Endothelial cell of umbilical vein (primary cell): ENCODE data around the gene NDUFAF2. TPM values are rescaled to one million over a fixed set of nuclear protein-coding genes. Genes with fewer than 3 reads are reported as not detected.

ENCODE experiments used
- BruUV-seq: library from RNA; stranded (reverse); fragments of 400-500 nt; replicated peaks from 2 replicates; lab custom pipeline; 2021; lab: Mats Ljungman, UMichigan
- CTCF ChIA-PET: fragments of 300-600, 350-600 bp; sonication (Branson Sonifier 250); formaldehyde crosslinking; loops from one replicate; lab custom pipeline; 2021; ENCODE audit warnings: antibody characterized with exemption, inconsistent platforms; lab: Charles Lee
- POLR2A ChIA-PET: fragments of 300-600, 350-600 bp; sonication (Branson Sonifier 250); formaldehyde crosslinking; loops from one replicate; lab custom pipeline; 2021; ENCODE audit warnings: antibody characterized with exemption, inconsistent platforms; lab: Charles Lee
- DNase-seq: peaks from one replicate; pipeline ENCODE4 v3.0.0-alpha.2; 2011; ENCODE audit warnings: low read depth, low spot score
- FAIRE-seq: peaks from 2 replicates; lab custom pipeline; 2011; peaks lifted over from hg19 to GRCh38; lab: Jason Lieb, UNC
- H2AFZ ChIP-seq: 2 replicates; pipeline ENCODE4 v1.6.0; 2012; ENCODE audit warnings: low read depth, low read length, control low read depth, inconsistent platforms
- H3K27ac ChIP-seq: 2 replicates; pipeline ENCODE4 v1.5.1; 2011; ENCODE audit warnings: low read depth, mild to moderate bottlenecking, control low read depth, low read length, moderate library complexity; ENCODE audit not compliant: insufficient read depth
- H3K27me3 ChIP-seq, 2 experiments: 2 replicates each; pipeline versions ENCODE4 v1.6.0 to v1.6.1; 2011; ENCODE audit warnings: low read length in 2 of 2, mixed read lengths in 1 of 2; ENCODE audit not compliant: control insufficient read depth in 2 of 2, insufficient read depth in 2 of 2
- H3K36me3 ChIP-seq, 2 experiments: 2 replicates in 1 of 2; 3 replicates in 1 of 2; pipeline ENCODE4 v1.5.1; 2011; ENCODE audit warnings: low read length in 2 of 2, mild to moderate bottlenecking in 1 of 2, moderate library complexity in 1 of 2; ENCODE audit not compliant: control insufficient read depth in 2 of 2, insufficient read depth in 2 of 2; ENCODE audit errors: extremely low read depth in 1 of 2
- H3K4me1 ChIP-seq: 3 replicates; pipeline ENCODE4 v1.5.1; 2011; ENCODE audit warnings: mild to moderate bottlenecking, low read length; ENCODE audit not compliant: control insufficient read depth, insufficient read depth; ENCODE audit errors: extremely low read depth
- H3K4me2 ChIP-seq: 2 replicates; pipeline ENCODE4 v1.6.1; 2011; ENCODE audit warnings: low read length, control low read depth, mixed read lengths; ENCODE audit not compliant: insufficient read depth
- H3K4me3 ChIP-seq, 3 experiments: fragments of 200-600 bp in 1 of 3; sonication (generic), shearing (Covaris generic) in 1 of 3; replicated peaks in 1 of 3; 2 replicates each; pipeline ENCODE4 v1.5.1; 2011 to 2016; ENCODE audit warnings: control low read depth in 3 of 3, low read length in 3 of 3, mild to moderate bottlenecking in 2 of 3, inconsistent platforms in 1 of 3, low read depth in 1 of 3, moderate library complexity in 1 of 3; ENCODE audit not compliant: insufficient read depth in 1 of 3
- H3K79me2 ChIP-seq: 2 replicates; pipeline ENCODE4 v1.6.0; 2012; ENCODE audit warnings: low read length, inconsistent platforms; ENCODE audit not compliant: control insufficient read depth, insufficient read depth
- H3K9ac ChIP-seq: replicated peaks from 2 replicates; pipeline ENCODE3; 2011; ENCODE audit warnings: low read length, control low read depth; ENCODE audit not compliant: insufficient read depth; ENCODE audit errors: extremely low read depth
- H3K9me1 ChIP-seq: replicated peaks from 3 replicates; pipeline ENCODE4 v1.6.0; 2011; ENCODE audit warnings: mild to moderate bottlenecking, low read length; ENCODE audit not compliant: control insufficient read depth, insufficient read depth; ENCODE audit errors: extremely low read depth
- H3K9me3 ChIP-seq: replicated peaks from 2 replicates; pipeline ENCODE4 v1.5.1; 2012; ENCODE audit warnings: low read length, inconsistent platforms; ENCODE audit not compliant: control insufficient read depth, insufficient read depth
- H4K20me1 ChIP-seq: replicated peaks from 2 replicates; pipeline ENCODE3; 2011; ENCODE audit warnings: mild to moderate bottlenecking, low read length; ENCODE audit not compliant: control insufficient read depth, insufficient read depth; ENCODE audit errors: extremely low read depth
- CTCF ChIP-seq, 2 donors: IDR thresholded peaks; 1 replicate in 1 of 2; 2 replicates in 1 of 2; pipeline ENCODE4 v1.5.1; 2011; ENCODE audit warnings: low read length in 2 of 2, mild to moderate bottlenecking in 2 of 2, moderate library complexity in 2 of 2, control low read depth in 1 of 2, inconsistent platforms in 1 of 2, low read depth in 1 of 2; ENCODE audit not compliant: insufficient read depth in 1 of 2; ENCODE audit errors: extremely low read depth in 1 of 2
- EZH2 ChIP-seq: IDR thresholded peaks from 2 replicates; pipeline ENCODE4 v1.6.1; 2012; ENCODE audit warnings: borderline replicate concordance, low read depth, mild to moderate bottlenecking, moderate library complexity, low read length, inconsistent platforms; ENCODE audit not compliant: severe bottlenecking
- FOS ChIP-seq: IDR thresholded peaks from 2 replicates; pipeline ENCODE4 v1.6.1; 2011; ENCODE audit warnings: mild to moderate bottlenecking, low read length, moderate library complexity, borderline replicate concordance; ENCODE audit not compliant: insufficient read depth
- GATA2 ChIP-seq: IDR thresholded peaks from 2 replicates; pipeline ENCODE4 v1.7.0; 2011; ENCODE audit warnings: low read depth, mild to moderate bottlenecking, moderate library complexity, mixed read lengths, low read length; ENCODE audit not compliant: insufficient read length, insufficient read depth
- JUN ChIP-seq: IDR thresholded peaks from 2 replicates; pipeline ENCODE4 v1.6.1; 2011; ENCODE audit warnings: borderline replicate concordance, low read depth; ENCODE audit not compliant: insufficient read length, insufficient read depth
- MYC ChIP-seq: IDR thresholded peaks from one replicate; pipeline ENCODE4 v1.6.1; 2011; ENCODE audit warnings: mild to moderate bottlenecking, low read depth, low read length
- POLR2A ChIP-seq: IDR thresholded peaks from 2 replicates; pipeline ENCODE4 v1.6.1; 2012; ENCODE audit warnings: low read depth, mild to moderate bottlenecking, control low read depth, low read length
- POLR2AphosphoS5 ChIP-seq: IDR thresholded peaks from 2 replicates; pipeline ENCODE4 v1.6.1; 2012; ENCODE audit warnings: low read depth, mild to moderate bottlenecking, control low read depth, low read length, moderate library complexity; ENCODE audit not compliant: insufficient read depth
- dilution Hi-C: fragments of 300-500 bp; cut with MboI; formaldehyde crosslinking; loops from one replicate; pipeline ENCODE4 v1.15.0; 2019; ENCODE audit warnings: low sequenced_read_pairs; ENCODE audit not compliant: extremely low pct_ligation_motif_present
- intact Hi-C: fragments of 100-400 bp; cut with micrococcal nuclease; formaldehyde crosslinking; loops from one replicate; pipeline ENCODE4 v1.10.0; 2022
- polyA plus RNA-seq, 4 experiments: library from polyadenylated mRNA; depleted of rRNA in 3 of 4; stranded (reverse) in 3 of 4; unstranded in 1 of 4; fragments of >200 nt; gene quantifications; 2 replicates each; pipeline versions ENCODE4 v1.2.1 to v1.2.3, GENCODE V29; 2011 to 2012; ENCODE audit warnings: missing spikeins in 1 of 4
- total RNA-seq: library from RNA; stranded (reverse); gene quantifications from 2 replicates; pipeline ENCODE4 v1.2.3, GENCODE V29; 2021
- TF ChIP-seq, protein P1 (sequence below): IDR thresholded peaks from 2 replicates; pipeline ENCODE4 v1.6.1; 2011; ENCODE audit not compliant: insufficient read depth, insufficient read length

Gene NDUFAF2
- total and polyA plus RNA-seq, 2 donors (not counting 3 experiments of a cell fraction or from before 2014, with no cell fraction given) = 10.7 to 39.9 TPM

DNA sequence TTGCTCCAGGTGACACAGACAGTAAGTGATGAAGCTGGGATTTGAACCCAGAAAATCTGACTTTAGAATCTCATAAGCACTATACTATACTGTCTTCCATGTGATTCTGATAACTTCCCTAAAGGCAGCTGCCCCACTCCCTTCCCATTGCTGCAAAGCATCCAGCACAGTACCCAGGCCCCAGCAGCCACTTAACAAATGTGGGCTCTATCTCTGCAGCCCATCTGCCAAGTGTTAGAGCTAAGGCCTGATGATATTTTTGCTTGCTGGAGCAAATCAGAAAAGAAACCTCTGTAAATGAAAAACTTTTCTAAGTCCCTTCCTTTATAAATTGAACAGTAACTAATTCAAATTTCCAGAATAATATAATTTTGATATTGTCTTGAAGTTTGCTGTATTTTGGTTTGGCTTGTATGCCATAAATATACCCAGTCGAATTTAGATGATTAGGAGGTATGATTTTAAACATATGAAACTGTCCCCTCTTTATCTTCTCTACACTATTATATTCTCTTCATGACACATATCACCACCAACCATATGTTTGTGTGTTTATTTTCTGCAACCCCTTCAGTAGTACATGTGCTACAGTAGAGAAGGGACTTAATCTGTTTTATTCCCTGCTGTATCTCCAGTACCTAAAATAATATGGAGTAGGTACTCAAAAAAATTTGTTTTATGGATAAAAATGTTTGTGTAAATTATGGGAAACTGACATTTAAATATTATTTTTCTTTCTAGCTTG, 153.4 kb downstream of the NDUFAF2 start:
- no peak for TF ChIP-seq EZH2
- TF ChIP-seq POLR2AphosphoS5 = no peak
- no peak for TF ChIP-seq JUN
- TF ChIP-seq GATA2 = no peak
- no peak for TF ChIP-seq MYC
- TF ChIP-seq CTCF (IDR thresholded peaks at IDR 0.05; ENCODE audit: extremely low read depth in 1 of 2, insufficient read depth in 1 of 2, low read depth in 1 of 2, low read length in 2 of 2) = no peak
- TF ChIP-seq POLR2A = no peak
- TF ChIP-seq FOS = no peak
- TF ChIP-seq, protein P1, sequence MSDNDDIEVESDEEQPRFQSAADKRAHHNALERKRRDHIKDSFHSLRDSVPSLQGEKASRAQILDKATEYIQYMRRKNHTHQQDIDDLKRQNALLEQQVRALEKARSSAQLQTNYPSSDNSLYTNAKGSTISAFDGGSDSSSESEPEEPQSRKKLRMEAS = no peak
- Histone ChIP-seq H3K9ac (no peak overlapping the region), H3K4me1 (peaks cover 2% of the 10 kb centered on the region), H3K79me2 (no peaks in the 10 kb centered on the region), H3K27ac (no peak overlapping the region), H3K9me1 (no peaks in the 10 kb centered on the region), H3K36me3 (no peaks in the 10 kb centered on the region), H4K20me1 (no peaks in the 10 kb centered on the region), H3K27me3 (no peaks in the 10 kb centered on the region), H2AFZ (no peak overlapping the region), H3K4me2 (no peak overlapping the region), H3K4me3 (no peak overlapping the region), H3K9me3 (no peaks in the 10 kb centered on the region)
- no peak for DNase-seq
- dilution Hi-C loops (no loop called here), intact Hi-C loops (no loop called here)
- CTCF ChIA-PET = no interaction called here
- BruUV-seq = no TSS peak
- FAIRE-seq = no peak
- POLR2A ChIA-PET = no interaction called here
